K562 (cell line): ENCODE data around the gene LGI4. TPM values are rescaled to one million over a fixed set of nuclear protein-coding genes. Genes with fewer than 3 reads are reported as not detected.

Experiments used
- BRD9 ChIP-seq: fragments of 450-650 bp; IDR thresholded peaks from 2 replicates; pipeline ENCODE4 v1.6.1; 2018; ENCODE audit warnings: low read depth; ENCODE audit not compliant: partially characterized antibody
- BRF1 ChIP-seq: IDR thresholded peaks from 3 replicates; pipeline ENCODE4 v1.6.1; 2011; ENCODE audit warnings: borderline replicate concordance, mild to moderate bottlenecking; ENCODE audit not compliant: insufficient read length; ENCODE audit errors: extremely low read depth
- C11orf30 ChIP-seq: fragments of 450-650 bp; IDR thresholded peaks from 2 replicates; pipeline ENCODE4 v1.6.1; 2016; ENCODE audit warnings: low read depth, mild to moderate bottlenecking
- CBX5 ChIP-seq: IDR thresholded peaks from 2 replicates; pipeline ENCODE4 v1.6.1; 2014; ENCODE audit warnings: low read depth, borderline replicate concordance
- CCAR2 ChIP-seq: fragments of 200-400 bp; formaldehyde crosslinking; IDR thresholded peaks from 2 replicates; pipeline ENCODE4 v1.6.1; 2017; ENCODE audit warnings: mild to moderate bottlenecking, low read depth, low read length
- CSDE1 ChIP-seq, 2 experiments: fragments of 450-650 bp; IDR thresholded peaks; 2 replicates each; pipeline ENCODE4 v1.6.1; 2016; ENCODE audit warnings: mild to moderate bottlenecking in 1 of 2
- DMBX1 ChIP-seq: fragments of 250-450 bp; sonication (Bioruptor Pico); IDR thresholded peaks from 2 replicates; pipeline ENCODE4 v1.8.0; 2022; ENCODE audit warnings: inconsistent platforms, mild to moderate bottlenecking, moderate library complexity, borderline replicate concordance
- EHMT2 ChIP-seq: fragments of 450-650 bp; IDR thresholded peaks from 2 replicates; pipeline ENCODE4 v1.6.1; 2018; ENCODE audit warnings: antibody characterized with exemption
- ELF4 ChIP-seq: fragments of 450-650 bp; formaldehyde crosslinking; IDR thresholded peaks from 2 replicates; pipeline ENCODE4 v1.4.0; 2022; ENCODE audit warnings: missing genetic modification characterization
- EP400 ChIP-seq: fragments of 450-650 bp; IDR thresholded peaks from 2 replicates; pipeline ENCODE4 v1.6.1; 2017; ENCODE audit warnings: antibody characterized with exemption, mild to moderate bottlenecking, moderate library complexity
- MTF1 ChIP-seq: fragments of 250-450 bp; sonication (Bioruptor Pico); IDR thresholded peaks from 2 replicates; pipeline ENCODE4 v1.9.0; 2021; ENCODE audit warnings: moderate library complexity, mild to moderate bottlenecking, inconsistent platforms, borderline replicate concordance
- NR2C2 ChIP-seq, 2 experiments: fragments of 200-800 bp in 1 of 2; sonication (Bioruptor generic) in 1 of 2; sonication (generic) in 1 of 2; formaldehyde crosslinking in 1 of 2; IDR thresholded peaks; 2 replicates each; pipeline versions ENCODE4 v1.6.1 to v1.8.0; 2016 to 2022; ENCODE audit warnings: mild to moderate bottlenecking in 1 of 2, missing compliant biosample characterization in 1 of 2, missing genetic modification characterization in 1 of 2, missing genetic modification reagents in 1 of 2
- SNRNP70 ChIP-seq: fragments of 200-400 bp; formaldehyde crosslinking; optimal IDR thresholded peaks from 2 replicates; pipeline ENCODE3; 2017; ENCODE audit warnings: low read depth, low read length
- TCFL5 ChIP-seq: fragments of 250-450 bp; sonication (Bioruptor Pico); conservative IDR thresholded peaks from 2 replicates; pipeline ENCODE4 v1.6.1; 2021; ENCODE audit warnings: mild to moderate bottlenecking, moderate library complexity, matching md5 sums
- ZNF121 ChIP-seq: sonication (generic); formaldehyde crosslinking; conservative IDR thresholded peaks from 2 replicates; pipeline ENCODE4 v1.8.0; 2022; ENCODE audit warnings: missing genetic modification reagents
- ZNF764 ChIP-seq: fragments of 250-450 bp; sonication (Bioruptor Pico); IDR thresholded peaks from 2 replicates; pipeline ENCODE4 v1.4.0; 2020; ENCODE audit warnings: low read depth, mild to moderate bottlenecking, moderate library complexity
- polyA plus RNA-seq, 8 experiments: library from polyadenylated mRNA; depleted of rRNA in 4 of 8; stranded (reverse) in 5 of 8; unstranded in 3 of 8; fragments of >200 nt; fragmentation: Nextera tagmentation in 2 of 8; fragmentation: Illumina TruSeq in 1 of 8; extraction: Ambion mirVana in 2 of 8; extraction: Trizol in 1 of 8; gene quantifications; 2 replicates each; pipeline versions ENCODE4 v1.2.1 to v1.2.3, GENCODE V29; 2011 to 2014; ENCODE audit warnings: inconsistent platforms in 1 of 8, missing spikeins in 1 of 8
- total RNA-seq, 7 experiments: library from RNA; depleted of rRNA in 6 of 7; stranded (reverse); fragments of >200 nt in 6 of 7; fragmentation: Illumina TruSeq in 2 of 7; extraction: Trizol in 2 of 7; gene quantifications; 2 replicates each; pipeline versions ENCODE4 v1.2.1 to v1.2.3, GENCODE V29; 2011 to 2021; ENCODE audit warnings: low replicate concordance in 1 of 7
- TF ChIP-seq, protein P1 (sequence below), 2 experiments: fragments of 450-650 bp in 1 of 2; sonication (generic) in 1 of 2; formaldehyde crosslinking in 1 of 2; IDR thresholded peaks in 1 of 2; conservative IDR thresholded peaks in 1 of 2; 2 replicates each; pipeline versions ENCODE4 v1.6.1 to v1.8.1; 2016 to 2023; ENCODE audit warnings: mild to moderate bottlenecking in 2 of 2, moderate library complexity in 2 of 2, inconsistent platforms in 1 of 2, missing genetic modification reagents in 1 of 2
- TF ChIP-seq, protein P2 (sequence below): fragments of 250-450 bp; sonication (Bioruptor Pico); IDR thresholded peaks from 2 replicates; pipeline ENCODE4 v1.5.0; 2021; ENCODE audit warnings: mild to moderate bottlenecking, borderline replicate concordance
- TF ChIP-seq, protein P3 (sequence below): fragments of 450-650 bp; formaldehyde crosslinking; IDR thresholded peaks from 2 replicates; pipeline ENCODE4 v1.4.0; 2020; ENCODE audit warnings: mild to moderate bottlenecking, moderate library complexity
- TF ChIP-seq, protein P4 (sequence below): fragments of 250-450 bp; sonication (Bioruptor Pico); IDR thresholded peaks from 2 replicates; pipeline ENCODE4 v1.8.0; 2021; ENCODE audit warnings: mild to moderate bottlenecking, moderate library complexity

LGI4 gene
- total and polyA plus RNA-seq, 9 of the 15 experiments (the other 6 are each of a cell fraction or from before 2014, with no cell fraction given): 0.14 to 0.30 (median 0.24) TPM; not detected in 4

DNA sequence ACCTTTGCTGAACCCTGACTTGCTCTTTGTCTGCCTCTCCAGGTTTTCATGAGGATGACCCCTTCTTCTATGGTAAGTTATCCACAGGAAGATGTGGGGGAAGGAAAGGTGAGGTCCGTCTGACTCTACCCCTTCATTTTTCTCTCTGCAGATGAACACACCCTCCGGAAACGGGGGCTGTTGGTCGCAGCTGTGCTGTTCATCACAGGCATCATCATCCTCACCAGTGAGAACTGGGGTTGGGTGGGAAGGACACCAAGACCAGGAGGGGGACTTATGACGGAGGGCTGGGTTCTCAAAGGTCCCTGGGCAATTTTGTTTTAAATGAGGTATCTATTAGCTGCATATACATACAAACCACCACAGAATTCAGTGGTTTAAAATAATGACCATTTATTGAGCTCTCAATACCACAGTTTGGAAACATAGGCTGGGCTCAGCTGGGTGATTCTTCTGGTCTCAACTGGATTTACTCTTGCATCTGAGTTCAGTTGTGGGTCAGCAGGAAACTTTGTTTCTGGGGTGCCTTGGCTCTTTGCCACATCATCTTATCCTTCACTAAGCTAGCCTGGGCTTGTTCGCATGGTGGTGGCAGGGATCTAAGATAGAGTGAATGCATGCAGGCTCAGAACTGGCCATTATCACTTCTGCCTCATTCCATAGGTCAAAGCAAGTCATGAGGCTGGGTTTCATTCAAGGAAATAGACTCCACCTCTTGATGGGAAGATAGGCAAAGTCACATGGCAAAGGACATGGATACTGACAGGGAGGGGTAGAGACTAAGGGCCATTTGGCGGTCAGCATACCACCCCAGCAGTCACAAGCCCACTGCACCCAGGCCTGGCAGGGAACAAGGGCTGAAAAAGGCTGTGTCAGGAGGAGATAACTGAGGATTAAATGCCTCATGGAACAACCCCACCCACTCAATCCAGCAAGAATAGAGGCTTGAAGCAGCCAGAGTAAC is 31.5 kb upstream of the LGI4 start (continued):
- TF ChIP-seq, protein P1, sequence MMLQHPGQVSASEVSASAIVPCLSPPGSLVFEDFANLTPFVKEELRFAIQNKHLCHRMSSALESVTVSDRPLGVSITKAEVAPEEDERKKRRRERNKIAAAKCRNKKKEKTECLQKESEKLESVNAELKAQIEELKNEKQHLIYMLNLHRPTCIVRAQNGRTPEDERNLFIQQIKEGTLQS (IDR thresholded peaks at IDR 0.05): no peak
- TF ChIP-seq, protein P1 (CRISPR knock-in tag; conservative IDR thresholded peaks at IDR 0.05): 0 out of 2 replicates have a peak, but pooled peaks have one; percentile 27
- TF ChIP-seq DMBX1 (peak; percentile 71; the same call in 1 of the 2 replicates), ZNF764 (CRISPR knock-in tag) (no peak), CSDE1 (IDR thresholded peaks at IDR 0.05) (no peak), TCFL5 (CRISPR knock-in tag) (no peak; the same call in 1 of the 2 replicates), EHMT2 (peak; percentile 18; the same call in 1 of the 2 replicates), ELF4 (peak; percentile 47; the same call in 1 of the 2 replicates), MTF1 (CRISPR knock-in tag) (0 out of 2 replicates have a peak, but pooled peaks have one; percentile 10), SNRNP70 (no peak), BRD9 (no peak), EP400 (peak; percentile 66; the same call in 1 of the 2 replicates), C11orf30 (peak; percentile 41), NR2C2 (CRISPR knock-in tag; IDR thresholded peaks at IDR 0.05) (no peak), NR2C2 (tag; IDR thresholded peaks at IDR 0.05) (peak; percentile 54), CCAR2 (no peak), CBX5 (no peak), BRF1 (no peak), ZNF121 (CRISPR knock-in tag) (no peak)
- TF ChIP-seq, protein P2, sequence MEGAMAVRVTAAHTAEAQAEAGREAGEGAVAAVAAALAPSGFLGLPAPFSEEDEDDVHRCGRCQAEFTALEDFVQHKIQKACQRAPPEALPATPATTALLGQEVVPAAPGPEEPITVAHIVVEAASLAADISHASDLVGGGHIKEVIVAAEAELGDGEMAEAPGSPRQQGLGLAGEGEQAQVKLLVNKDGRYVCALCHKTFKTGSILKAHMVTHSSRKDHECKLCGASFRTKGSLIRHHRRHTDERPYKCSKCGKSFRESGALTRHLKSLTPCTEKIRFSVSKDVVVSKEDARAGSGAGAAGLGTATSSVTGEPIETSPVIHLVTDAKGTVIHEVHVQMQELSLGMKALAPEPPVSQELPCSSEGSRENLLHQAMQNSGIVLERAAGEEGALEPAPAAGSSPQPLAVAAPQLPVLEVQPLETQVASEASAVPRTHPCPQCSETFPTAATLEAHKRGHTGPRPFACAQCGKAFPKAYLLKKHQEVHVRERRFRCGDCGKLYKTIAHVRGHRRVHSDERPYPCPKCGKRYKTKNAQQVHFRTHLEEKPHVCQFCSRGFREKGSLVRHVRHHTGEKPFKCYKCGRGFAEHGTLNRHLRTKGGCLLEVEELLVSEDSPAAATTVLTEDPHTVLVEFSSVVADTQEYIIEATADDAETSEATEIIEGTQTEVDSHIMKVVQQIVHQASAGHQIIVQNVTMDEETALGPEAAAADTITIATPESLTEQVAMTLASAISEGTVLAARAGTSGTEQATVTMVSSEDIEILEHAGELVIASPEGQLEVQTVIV: no peak
- TF ChIP-seq, protein P3, sequence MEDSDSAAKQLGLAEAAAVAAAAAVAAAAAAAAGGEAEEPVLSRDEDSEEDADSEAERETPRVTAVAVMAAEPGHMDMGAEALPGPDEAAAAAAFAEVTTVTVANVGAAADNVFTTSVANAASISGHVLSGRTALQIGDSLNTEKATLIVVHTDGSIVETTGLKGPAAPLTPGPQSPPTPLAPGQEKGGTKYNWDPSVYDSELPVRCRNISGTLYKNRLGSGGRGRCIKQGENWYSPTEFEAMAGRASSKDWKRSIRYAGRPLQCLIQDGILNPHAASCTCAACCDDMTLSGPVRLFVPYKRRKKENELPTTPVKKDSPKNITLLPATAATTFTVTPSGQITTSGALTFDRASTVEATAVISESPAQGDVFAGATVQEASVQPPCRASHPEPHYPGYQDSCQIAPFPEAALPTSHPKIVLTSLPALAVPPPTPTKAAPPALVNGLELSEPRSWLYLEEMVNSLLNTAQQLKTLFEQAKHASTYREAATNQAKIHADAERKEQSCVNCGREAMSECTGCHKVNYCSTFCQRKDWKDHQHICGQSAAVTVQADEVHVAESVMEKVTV (CRISPR knock-in tag): no peak
- TF ChIP-seq, protein P4, sequence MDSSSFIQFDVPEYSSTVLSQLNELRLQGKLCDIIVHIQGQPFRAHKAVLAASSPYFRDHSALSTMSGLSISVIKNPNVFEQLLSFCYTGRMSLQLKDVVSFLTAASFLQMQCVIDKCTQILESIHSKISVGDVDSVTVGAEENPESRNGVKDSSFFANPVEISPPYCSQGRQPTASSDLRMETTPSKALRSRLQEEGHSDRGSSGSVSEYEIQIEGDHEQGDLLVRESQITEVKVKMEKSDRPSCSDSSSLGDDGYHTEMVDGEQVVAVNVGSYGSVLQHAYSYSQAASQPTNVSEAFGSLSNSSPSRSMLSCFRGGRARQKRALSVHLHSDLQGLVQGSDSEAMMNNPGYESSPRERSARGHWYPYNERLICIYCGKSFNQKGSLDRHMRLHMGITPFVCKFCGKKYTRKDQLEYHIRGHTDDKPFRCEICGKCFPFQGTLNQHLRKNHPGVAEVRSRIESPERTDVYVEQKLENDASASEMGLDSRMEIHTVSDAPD (CRISPR knock-in tag): no peak
